ENCODE data around the gene PGM5.

- TF ChIP-seq, protein P1, sequence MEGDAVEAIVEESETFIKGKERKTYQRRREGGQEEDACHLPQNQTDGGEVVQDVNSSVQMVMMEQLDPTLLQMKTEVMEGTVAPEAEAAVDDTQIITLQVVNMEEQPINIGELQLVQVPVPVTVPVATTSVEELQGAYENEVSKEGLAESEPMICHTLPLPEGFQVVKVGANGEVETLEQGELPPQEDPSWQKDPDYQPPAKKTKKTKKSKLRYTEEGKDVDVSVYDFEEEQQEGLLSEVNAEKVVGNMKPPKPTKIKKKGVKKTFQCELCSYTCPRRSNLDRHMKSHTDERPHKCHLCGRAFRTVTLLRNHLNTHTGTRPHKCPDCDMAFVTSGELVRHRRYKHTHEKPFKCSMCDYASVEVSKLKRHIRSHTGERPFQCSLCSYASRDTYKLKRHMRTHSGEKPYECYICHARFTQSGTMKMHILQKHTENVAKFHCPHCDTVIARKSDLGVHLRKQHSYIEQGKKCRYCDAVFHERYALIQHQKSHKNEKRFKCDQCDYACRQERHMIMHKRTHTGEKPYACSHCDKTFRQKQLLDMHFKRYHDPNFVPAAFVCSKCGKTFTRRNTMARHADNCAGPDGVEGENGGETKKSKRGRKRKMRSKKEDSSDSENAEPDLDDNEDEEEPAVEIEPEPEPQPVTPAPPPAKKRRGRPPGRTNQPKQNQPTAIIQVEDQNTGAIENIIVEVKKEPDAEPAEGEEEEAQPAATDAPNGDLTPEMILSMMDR (conservative IDR thresholded peaks at IDR 0.05; ENCODE audit: low read length) = no peak
- TF ChIP-seq EZH2phosphoT487 (IDR thresholded peaks at IDR 0.05; ENCODE audit: borderline replicate concordance, low read depth, low read length) = no peak
These were observed 117.4 kb downstream of the PGM5 start for GRCh38 chr9:68473790-68474189.
